22Rv1 (cell line): Measurements from ENCODE around the gene USP11.

Experiments
- H3K27ac ChIP-seq: fragments of 450-650 bp; 2 replicates; pipeline ENCODE4 v1.5.1; 2017
- CTCF ChIP-seq: fragments of 450-650 bp; IDR thresholded peaks from 2 replicates; pipeline ENCODE4 v1.5.1; 2017; ENCODE audit warnings: mild to moderate bottlenecking
- ZFX ChIP-seq: fragments of 450-650 bp; IDR thresholded peaks from 2 replicates; pipeline ENCODE4 v1.6.1; 2017; ENCODE audit warnings: antibody characterized with exemption, borderline replicate concordance

USP11 gene

GRCh38 chrX:47231167-47231566 lies 1.6 kb upstream of the USP11 start:
- peak overlapping the region; percentile 87 for H3K27ac ChIP-seq
- TF ChIP-seq ZFX (no peak), CTCF (no peak)

GRCh38 chrX:47232197-47232802 lies 509 bp upstream of the USP11 start:
- no peak for TF ChIP-seq CTCF
- no peak for TF ChIP-seq ZFX
- peak overlapping the region; percentile 87 for H3K27ac ChIP-seq

- TF ChIP-seq ZFX (no peak), CTCF (no peak)
- H3K27ac ChIP-seq, result peak overlapping the region; percentile 87
These were observed 714 bp downstream of the USP11 start for GRCh38 chrX:47233333-47234113.

- H3K27ac ChIP-seq, result peak overlapping the region; percentile 87; the same call in 1 of the 2 replicates
- no peak for TF ChIP-seq CTCF
These were observed 1.8 kb downstream of the USP11 start for GRCh38 chrX:47234583-47234982.

GRCh38 chrX:47235691-47236103 lies 2.9 kb downstream of the USP11 start:
- TF ChIP-seq ZFX, result no peak
- TF ChIP-seq CTCF, result no peak

GRCh38 chrX:47239199-47239598 lies 6.4 kb downstream of the USP11 start:
- H3K27ac ChIP-seq, result no peak overlapping the region

More at GRCh38 chrX:47235691-47236103, 2.9 kb downstream of the USP11 start:
- no peak overlapping the region for H3K27ac ChIP-seq

More at GRCh38 chrX:47239199-47239598, 6.4 kb downstream of the USP11 start:
- TF ChIP-seq CTCF, result no peak
- no peak for TF ChIP-seq ZFX
